Measurements from ENCODE around the gene ALAS1.
"Not testable (repeated sequence)": the region's sequence is repeated elsewhere in the genome, so short reads cannot be mapped to it uniquely, and the experiment has no call there.

Gene ALAS1

GRCh38 chr3:52197842-52198625, at the start of gene ALAS1:
TSS of gene ALAS1 (plus strand) at chr3:52198160. CDS start at chr3:52199242, 1,082 bp downstream.
- in situ Hi-C loops (cut with MboI; ENCODE audit: low sequenced_read_pairs): no loop called here

GRCh38 chr3:52149021-52149420, 48.9 kb upstream of the ALAS1 start:
- in situ Hi-C loops (cut with MboI; ENCODE audit: low sequenced_read_pairs): no loop called here

GRCh38 chr3:52149726-52150125, 48.2 kb upstream of the ALAS1 start:
- in situ Hi-C loops (cut with MboI; ENCODE audit: low sequenced_read_pairs): no loop called here

GRCh38 chr3:52150357-52150756, 47.6 kb upstream of the ALAS1 start:
- in situ Hi-C loops (cut with MboI; ENCODE audit: low sequenced_read_pairs): no loop called here

- in situ Hi-C loops (cut with MboI; ENCODE audit: low sequenced_read_pairs): no loop called here
Observed at GRCh38 chr3:52150860-52151259, 47.1 kb upstream of the ALAS1 start.

- in situ Hi-C loops (cut with MboI; ENCODE audit: low sequenced_read_pairs): not testable (repeated sequence)
Observed at GRCh38 chr3:52151991-52152390, 46.0 kb upstream of the ALAS1 start.

GRCh38 chr3:52153389-52154096, 44.4 kb upstream of the ALAS1 start:
- in situ Hi-C loops (cut with MboI; ENCODE audit: low sequenced_read_pairs): no loop called here

- in situ Hi-C loops (cut with MboI; ENCODE audit: low sequenced_read_pairs): no loop called here
Observed at GRCh38 chr3:52154135-52155094, 43.5 kb upstream of the ALAS1 start, which contains the start of gene POC1A. TSS of gene POC1A (minus strand) at chr3:52154423. CDS start at chr3:52154372, 51 bp downstream.

- in situ Hi-C loops (cut with MboI; ENCODE audit: low sequenced_read_pairs): no loop called here
Observed at GRCh38 chr3:52155912-52156311, 42.0 kb upstream of the ALAS1 start.

- in situ Hi-C loops (cut with MboI; ENCODE audit: low sequenced_read_pairs): no loop called here
Observed at GRCh38 chr3:52159503-52159902, 38.5 kb upstream of the ALAS1 start.

- in situ Hi-C loops (cut with MboI; ENCODE audit: low sequenced_read_pairs): no loop called here
Observed at GRCh38 chr3:52162250-52162872, 35.6 kb upstream of the ALAS1 start.

- in situ Hi-C loops (cut with MboI; ENCODE audit: low sequenced_read_pairs): no loop called here
Observed at GRCh38 chr3:52167240-52167639, 30.7 kb upstream of the ALAS1 start.

GRCh38 chr3:52170217-52170616, 27.7 kb upstream of the ALAS1 start:
- in situ Hi-C loops (cut with MboI; ENCODE audit: low sequenced_read_pairs): not testable (repeated sequence)

- in situ Hi-C loops (cut with MboI; ENCODE audit: low sequenced_read_pairs): no loop called here
Observed at GRCh38 chr3:52171514-52172261, 26.3 kb upstream of the ALAS1 start.

GRCh38 chr3:52172262-52172757, 25.6 kb upstream of the ALAS1 start:
- in situ Hi-C loops (cut with MboI; ENCODE audit: low sequenced_read_pairs): no loop called here

- in situ Hi-C loops (cut with MboI; ENCODE audit: low sequenced_read_pairs): no loop called here
Observed at GRCh38 chr3:52173101-52173500, 24.9 kb upstream of the ALAS1 start.

- in situ Hi-C loops (cut with MboI; ENCODE audit: low sequenced_read_pairs): no loop called here
Observed at GRCh38 chr3:52174896-52175295, 23.1 kb upstream of the ALAS1 start.

GRCh38 chr3:52175416-52176179, 22.4 kb upstream of the ALAS1 start:
- in situ Hi-C loops (cut with MboI; ENCODE audit: low sequenced_read_pairs): no loop called here

GRCh38 chr3:52176180-52176752, 21.7 kb upstream of the ALAS1 start:
- in situ Hi-C loops (cut with MboI; ENCODE audit: low sequenced_read_pairs): no loop called here

Data from HL-60/S4 (cell line).